ENCODE data around the gene PRDM16.

The PRDM16 gene

DNA sequence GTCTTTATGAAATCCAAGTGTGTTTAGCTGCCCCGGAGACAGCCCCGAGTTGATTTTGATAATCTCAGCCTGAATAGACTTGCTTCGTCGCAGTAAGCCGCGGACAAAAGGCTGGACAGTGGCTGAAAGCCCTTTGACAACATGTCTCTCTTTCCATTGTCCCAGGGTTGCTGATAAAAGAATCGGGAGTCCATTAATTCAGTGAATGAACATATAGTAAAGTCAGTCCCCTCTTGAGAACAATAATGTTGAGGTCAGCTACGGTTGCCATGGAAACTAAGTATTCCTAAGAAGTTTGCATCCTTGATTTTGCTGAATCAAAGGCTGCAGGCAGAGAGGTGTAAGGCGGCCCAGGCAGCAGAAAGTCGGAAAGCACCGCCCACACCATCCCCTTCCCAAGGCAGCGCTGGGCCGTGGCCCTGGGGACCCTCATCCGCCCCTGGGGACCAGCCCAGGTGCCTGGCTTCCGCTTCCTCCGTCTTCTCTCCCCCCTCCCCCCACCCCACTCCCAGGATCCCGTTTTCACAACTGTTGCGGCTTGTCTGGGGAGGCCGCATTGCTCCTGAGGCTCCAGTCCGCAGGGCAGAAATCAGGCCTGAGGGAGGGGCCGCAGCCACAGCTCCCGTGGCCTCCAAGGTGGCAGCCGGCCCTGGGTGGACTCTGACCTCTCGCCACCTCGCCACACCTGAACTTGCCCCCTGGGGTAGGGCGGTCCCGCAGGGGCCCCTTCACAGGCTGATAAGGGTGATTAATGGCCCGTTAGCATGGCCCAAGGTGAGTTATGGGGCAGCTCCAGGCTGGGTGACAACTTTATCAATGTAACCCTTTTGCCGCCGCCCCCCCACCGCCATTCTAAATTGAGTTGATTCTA is 180.9 kb downstream of the PRDM16 start:
- TF ChIP-seq, protein P1, sequence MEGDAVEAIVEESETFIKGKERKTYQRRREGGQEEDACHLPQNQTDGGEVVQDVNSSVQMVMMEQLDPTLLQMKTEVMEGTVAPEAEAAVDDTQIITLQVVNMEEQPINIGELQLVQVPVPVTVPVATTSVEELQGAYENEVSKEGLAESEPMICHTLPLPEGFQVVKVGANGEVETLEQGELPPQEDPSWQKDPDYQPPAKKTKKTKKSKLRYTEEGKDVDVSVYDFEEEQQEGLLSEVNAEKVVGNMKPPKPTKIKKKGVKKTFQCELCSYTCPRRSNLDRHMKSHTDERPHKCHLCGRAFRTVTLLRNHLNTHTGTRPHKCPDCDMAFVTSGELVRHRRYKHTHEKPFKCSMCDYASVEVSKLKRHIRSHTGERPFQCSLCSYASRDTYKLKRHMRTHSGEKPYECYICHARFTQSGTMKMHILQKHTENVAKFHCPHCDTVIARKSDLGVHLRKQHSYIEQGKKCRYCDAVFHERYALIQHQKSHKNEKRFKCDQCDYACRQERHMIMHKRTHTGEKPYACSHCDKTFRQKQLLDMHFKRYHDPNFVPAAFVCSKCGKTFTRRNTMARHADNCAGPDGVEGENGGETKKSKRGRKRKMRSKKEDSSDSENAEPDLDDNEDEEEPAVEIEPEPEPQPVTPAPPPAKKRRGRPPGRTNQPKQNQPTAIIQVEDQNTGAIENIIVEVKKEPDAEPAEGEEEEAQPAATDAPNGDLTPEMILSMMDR (IDR thresholded peaks at IDR 0.05; ENCODE audit: low read depth, low read length), result no peak
- H3K4me3 ChIP-seq (ENCODE audit: low read depth, low read length), result no peak overlapping the region
- peak; percentile 38 for DNase-seq
- no peaks in the 10 kb centered on the region for H3K27me3 ChIP-seq (ENCODE audit: insufficient read depth, low read depth, severe bottlenecking)
- H3K36me3 ChIP-seq, result no peaks in the 10 kb centered on the region
- H3K9me3 ChIP-seq (ENCODE audit: severe bottlenecking), result no peaks in the 10 kb centered on the region
- peak overlapping the region; percentile 74 for H3K27ac ChIP-seq

GRCh38 chr1:3250624-3251023 is 181.6 kb downstream of the PRDM16 start:
- H3K27ac ChIP-seq, result peak overlapping the region; percentile 74
- H3K9me3 ChIP-seq (ENCODE audit: severe bottlenecking), result peaks cover 2% of the 10 kb centered on the region
- H3K4me3 ChIP-seq (ENCODE audit: low read depth, low read length), result no peak overlapping the region
- no peak for DNase-seq
- no peaks in the 10 kb centered on the region for H3K36me3 ChIP-seq
- TF ChIP-seq, protein P1 (IDR thresholded peaks at IDR 0.05; ENCODE audit: low read depth, low read length), result no peak
- H3K27me3 ChIP-seq (ENCODE audit: insufficient read depth, low read depth, severe bottlenecking), result no peaks in the 10 kb centered on the region

GRCh38 chr1:3251099-3251806 is 182.2 kb downstream of the PRDM16 start:
- peak; percentile 33 for DNase-seq
- Histone ChIP-seq H3K9me3 (ENCODE audit: severe bottlenecking) (peaks cover 2% of the 10 kb centered on the region), H3K4me3 (ENCODE audit: low read depth, low read length) (no peak overlapping the region), H3K27ac (peak overlapping the region; percentile 74), H3K27me3 (ENCODE audit: insufficient read depth, low read depth, severe bottlenecking) (no peaks in the 10 kb centered on the region), H3K36me3 (no peaks in the 10 kb centered on the region)
- TF ChIP-seq, protein P1 (IDR thresholded peaks at IDR 0.05; ENCODE audit: low read depth, low read length), result no peak

DNA sequence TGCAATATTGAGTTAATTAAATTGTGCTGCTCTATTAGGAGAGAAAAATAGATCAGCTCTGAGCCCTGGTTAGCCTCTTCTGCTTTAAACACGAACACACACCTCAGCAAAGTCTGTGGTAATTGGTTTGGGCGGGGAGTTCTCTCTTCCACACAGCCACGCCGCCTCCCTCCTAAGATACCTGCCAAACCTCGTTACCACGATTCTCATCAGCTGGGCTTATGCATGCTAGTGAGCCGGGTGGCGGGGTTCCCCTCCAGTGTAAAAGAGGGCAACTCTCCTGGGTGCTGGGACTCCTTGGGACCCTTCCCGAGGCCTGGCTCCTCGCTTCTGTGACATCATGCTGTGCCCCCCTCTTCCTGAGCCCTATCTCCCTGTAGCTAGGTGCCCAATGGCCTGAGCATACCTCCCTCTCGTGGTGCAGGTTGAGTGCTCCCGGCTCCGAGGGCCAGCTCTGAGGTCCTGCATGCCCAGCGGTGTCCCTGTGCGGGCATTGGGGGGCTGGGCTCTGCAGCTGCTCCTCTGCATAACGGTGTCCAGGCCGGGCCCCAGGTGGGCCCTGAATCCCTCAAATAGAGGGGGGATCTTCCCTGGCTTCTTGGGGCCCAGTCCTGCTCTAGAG is 182.9 kb downstream of the PRDM16 start:
- Histone ChIP-seq H3K36me3 (no peaks in the 10 kb centered on the region), H3K27ac (peak overlapping the region; percentile 72), H3K4me3 (ENCODE audit: low read depth, low read length) (peak overlapping the region; percentile 17), H3K27me3 (ENCODE audit: insufficient read depth, low read depth, severe bottlenecking) (no peaks in the 10 kb centered on the region), H3K9me3 (ENCODE audit: severe bottlenecking) (peaks cover 2% of the 10 kb centered on the region)
- TF ChIP-seq, protein P1 (IDR thresholded peaks at IDR 0.05; ENCODE audit: low read depth, low read length), result peak; percentile 55
- DNase-seq, result peak; percentile 86

GRCh38 chr1:3255680-3256079 is 186.7 kb downstream of the PRDM16 start:
- Histone ChIP-seq H3K4me3 (ENCODE audit: low read depth, low read length) (no peak overlapping the region), H3K36me3 (no peaks in the 10 kb centered on the region), H3K27me3 (ENCODE audit: insufficient read depth, low read depth, severe bottlenecking) (no peaks in the 10 kb centered on the region), H3K9me3 (ENCODE audit: severe bottlenecking) (peaks cover 2% of the 10 kb centered on the region), H3K27ac (no peak overlapping the region)
- TF ChIP-seq, protein P1 (IDR thresholded peaks at IDR 0.05; ENCODE audit: low read depth, low read length), result no peak
- DNase-seq, result no peak

All from WERI-Rb-1 (cell line).